ENCODE measurements around the gene ABCB8. TPM values are rescaled to one million over a fixed set of nuclear protein-coding genes. Genes with fewer than 3 reads are reported as not detected.

The ABCB8 gene
- total and polyA plus RNA-seq, 9 of the 15 experiments (the other 6 are each of a cell fraction or from before 2014, with no cell fraction given), result 7.6 to 106 (median 36.3) TPM

GRCh38 chr7:151082141-151083070 lies 54.2 kb downstream of the ABCB8 start (continued):
- TF ChIP-seq, protein P1, sequence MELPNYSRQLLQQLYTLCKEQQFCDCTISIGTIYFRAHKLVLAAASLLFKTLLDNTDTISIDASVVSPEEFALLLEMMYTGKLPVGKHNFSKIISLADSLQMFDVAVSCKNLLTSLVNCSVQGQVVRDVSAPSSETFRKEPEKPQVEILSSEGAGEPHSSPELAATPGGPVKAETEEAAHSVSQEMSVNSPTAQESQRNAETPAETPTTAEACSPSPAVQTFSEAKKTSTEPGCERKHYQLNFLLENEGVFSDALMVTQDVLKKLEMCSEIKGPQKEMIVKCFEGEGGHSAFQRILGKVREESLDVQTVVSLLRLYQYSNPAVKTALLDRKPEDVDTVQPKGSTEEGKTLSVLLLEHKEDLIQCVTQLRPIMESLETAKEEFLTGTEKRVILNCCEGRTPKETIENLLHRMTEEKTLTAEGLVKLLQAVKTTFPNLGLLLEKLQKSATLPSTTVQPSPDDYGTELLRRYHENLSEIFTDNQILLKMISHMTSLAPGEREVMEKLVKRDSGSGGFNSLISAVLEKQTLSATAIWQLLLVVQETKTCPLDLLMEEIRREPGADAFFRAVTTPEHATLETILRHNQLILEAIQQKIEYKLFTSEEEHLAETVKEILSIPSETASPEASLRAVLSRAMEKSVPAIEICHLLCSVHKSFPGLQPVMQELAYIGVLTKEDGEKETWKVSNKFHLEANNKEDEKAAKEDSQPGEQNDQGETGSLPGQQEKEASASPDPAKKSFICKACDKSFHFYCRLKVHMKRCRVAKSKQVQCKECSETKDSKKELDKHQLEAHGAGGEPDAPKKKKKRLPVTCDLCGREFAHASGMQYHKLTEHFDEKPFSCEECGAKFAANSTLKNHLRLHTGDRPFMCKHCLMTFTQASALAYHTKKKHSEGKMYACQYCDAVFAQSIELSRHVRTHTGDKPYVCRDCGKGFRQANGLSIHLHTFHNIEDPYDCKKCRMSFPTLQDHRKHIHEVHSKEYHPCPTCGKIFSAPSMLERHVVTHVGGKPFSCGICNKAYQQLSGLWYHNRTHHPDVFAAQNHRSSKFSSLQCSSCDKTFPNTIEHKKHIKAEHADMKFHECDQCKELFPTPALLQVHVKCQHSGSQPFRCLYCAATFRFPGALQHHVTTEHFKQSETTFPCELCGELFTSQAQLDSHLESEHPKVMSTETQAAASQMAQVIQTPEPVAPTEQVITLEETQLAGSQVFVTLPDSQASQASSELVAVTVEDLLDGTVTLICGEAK (IDR thresholded peaks at IDR 0.05), result peak; percentile 45; the same call in 1 of the 2 replicates
- TF ChIP-seq, protein P1 (CRISPR knock-in tag; IDR thresholded peaks at IDR 0.05), result no peak
- TF ChIP-seq TAF7 (tag; IDR thresholded peaks at IDR 0.05), result peak; percentile 47; the same call in 1 of the 2 replicates
- no peak for TF ChIP-seq ETS2 (tag; IDR thresholded peaks at IDR 0.05; ENCODE audit: borderline replicate concordance, poor library complexity, severe bottlenecking)
- TF ChIP-seq ZNF407 (IDR thresholded peaks at IDR 0.05; ENCODE audit: low read depth), result peak; percentile 22; the same call in 1 of the 2 replicates
- peak in 2 of 3 experiments; percentile 18 to 71 for TF ChIP-seq YY1 (IDR thresholded peaks at IDR 0.05; ENCODE audit: borderline replicate concordance in 1 of 3, control insufficient read depth in 1 of 3, extremely low read depth in 1 of 3, insufficient read depth in 3 of 3, insufficient read length in 1 of 3, insufficient replicate concordance in 2 of 3, low read depth in 1 of 3, low read length in 2 of 3)

Measured in K562 (cell line).